ENCODE results near the gene ARHGEF5. TPM values are rescaled to one million over a fixed set of nuclear protein-coding genes. Genes with fewer than 3 reads are reported as not detected.
"Not testable (repeated sequence)": the region's sequence is repeated elsewhere in the genome, so short reads cannot be mapped to it uniquely, and the experiment has no call there.

Gene ARHGEF5
- total RNA-seq, 1 donor from 2014 or later = 0.13 TPM

- DNase-seq (ENCODE audit: low read depth in 2 of 2) = no peak
Observed at GRCh38 chr7:144379776-144380384, 24.7 kb downstream of the ARHGEF5 start.

- no peak for DNase-seq (ENCODE audit: low read depth in 2 of 2)
Observed at GRCh38 chr7:144384071-144384470, 28.9 kb downstream of the ARHGEF5 start.

- no peak for DNase-seq (ENCODE audit: low read depth in 2 of 2)
Observed at GRCh38 chr7:144384555-144385245, 29.5 kb downstream of the ARHGEF5 start.

- no peak for DNase-seq (ENCODE audit: low read depth in 2 of 2)
Observed at GRCh38 chr7:144386741-144387140, 31.5 kb downstream of the ARHGEF5 start.

- no peak for DNase-seq (ENCODE audit: low read depth in 2 of 2)
Observed at GRCh38 chr7:144388950-144389349, 33.7 kb downstream of the ARHGEF5 start.

GRCh38 chr7:144390481-144390880 is 35.3 kb downstream of the ARHGEF5 start:
- no peak for DNase-seq (ENCODE audit: low read depth in 2 of 2)

- DNase-seq (ENCODE audit: low read depth in 2 of 2) = no peak
Observed at GRCh38 chr7:144391014-144391413, 35.8 kb downstream of the ARHGEF5 start.

- DNase-seq (ENCODE audit: low read depth in 2 of 2) = peak; percentile 42 to 53
Observed at GRCh38 chr7:144391823-144392255, 36.6 kb downstream of the ARHGEF5 start.

GRCh38 chr7:144397086-144397485 is 41.9 kb downstream of the ARHGEF5 start:
- no peak for DNase-seq (ENCODE audit: low read depth in 2 of 2)

- no peak for DNase-seq (ENCODE audit: low read depth in 2 of 2)
Observed at GRCh38 chr7:144398291-144398690, 43.1 kb downstream of the ARHGEF5 start.

GRCh38 chr7:144398911-144399310 is 43.7 kb downstream of the ARHGEF5 start:
- no peak for DNase-seq (ENCODE audit: low read depth in 2 of 2)

GRCh38 chr7:144399946-144400345 is 44.7 kb downstream of the ARHGEF5 start:
- no peak for DNase-seq (ENCODE audit: low read depth in 2 of 2)

GRCh38 chr7:144401490-144401889 is 46.3 kb downstream of the ARHGEF5 start:
- DNase-seq (ENCODE audit: low read depth in 2 of 2) = no peak

GRCh38 chr7:144403102-144403501 is 47.9 kb downstream of the ARHGEF5 start:
- no peak for DNase-seq (ENCODE audit: low read depth in 2 of 2)

- DNase-seq (ENCODE audit: low read depth in 2 of 2) = no peak
Observed at GRCh38 chr7:144403649-144404061, 48.5 kb downstream of the ARHGEF5 start, which contains the start of gene NOBOX. TSS of gene NOBOX (minus strand) at chr7:144403693.

- DNase-seq (ENCODE audit: low read depth in 2 of 2) = no peak
Observed at GRCh38 chr7:144404946-144405345, 49.7 kb downstream of the ARHGEF5 start.

- peak in 1 of 2 donors; percentile 2 for DNase-seq (ENCODE audit: low read depth in 2 of 2)
Observed at GRCh38 chr7:144407266-144407931, 52.2 kb downstream of the ARHGEF5 start.

GRCh38 chr7:144408121-144408520 is 52.9 kb downstream of the ARHGEF5 start:
- DNase-seq (ENCODE audit: low read depth in 2 of 2) = no peak

- DNase-seq (ENCODE audit: low read depth in 2 of 2) = no peak
Observed at GRCh38 chr7:144410441-144410840, 55.2 kb downstream of the ARHGEF5 start.

GRCh38 chr7:144414815-144415214 is 59.6 kb downstream of the ARHGEF5 start:
- DNase-seq (ENCODE audit: low read depth in 2 of 2) = no peak

- DNase-seq (ENCODE audit: low read depth in 2 of 2) = no peak
Observed at GRCh38 chr7:144415858-144416257, 60.7 kb downstream of the ARHGEF5 start.

- DNase-seq (ENCODE audit: low read depth in 2 of 2) = no peak
Observed at GRCh38 chr7:144416341-144416740, 61.1 kb downstream of the ARHGEF5 start.

GRCh38 chr7:144418931-144419330 is 63.7 kb downstream of the ARHGEF5 start:
- DNase-seq (ENCODE audit: low read depth in 2 of 2) = not testable (repeated sequence)

All from dermis microvascular lymphatic vessel endothelial cell (primary cell).